ENCODE data around the gene PLPP4.
A peak's percentile ranks its signal among the peaks of the same experiment; 100 is the strongest.

Gene PLPP4

GRCh38 chr10:120456626-120457430, at the start of gene PLPP4:
PLPP4 (plus strand) TSS chr10:120457227; CDS start chr10:120457306, 79 bp downstream.
- no peak for DNase-seq (ENCODE audit: low spot score)

GRCh38 chr10:120409816-120410215, 47.2 kb upstream of the PLPP4 start:
- DNase-seq (ENCODE audit: low spot score), result no peak

- no peak for DNase-seq (ENCODE audit: low spot score)
Measured at GRCh38 chr10:120414946-120415345, 42.1 kb upstream of the PLPP4 start.

GRCh38 chr10:120415709-120416330, 41.2 kb upstream of the PLPP4 start:
- DNase-seq (ENCODE audit: low spot score), result no peak

GRCh38 chr10:120420421-120420820, 36.6 kb upstream of the PLPP4 start:
- DNase-seq (ENCODE audit: low spot score), result no peak

GRCh38 chr10:120421250-120421649, 35.8 kb upstream of the PLPP4 start:
- DNase-seq (ENCODE audit: low spot score), result no peak

GRCh38 chr10:120422457-120422856, 34.6 kb upstream of the PLPP4 start:
- no peak for DNase-seq (ENCODE audit: low spot score)

- peak; percentile 51 for DNase-seq (ENCODE audit: low spot score)
Measured at GRCh38 chr10:120423431-120424197, 33.4 kb upstream of the PLPP4 start.

- no peak for DNase-seq (ENCODE audit: low spot score)
Measured at GRCh38 chr10:120424198-120424464, 32.9 kb upstream of the PLPP4 start.

- no peak for DNase-seq (ENCODE audit: low spot score)
Measured at GRCh38 chr10:120426306-120426705, 30.7 kb upstream of the PLPP4 start.

GRCh38 chr10:120428754-120429153, 28.3 kb upstream of the PLPP4 start:
- no peak for DNase-seq (ENCODE audit: low spot score)

GRCh38 chr10:120429395-120429794, 27.6 kb upstream of the PLPP4 start:
- no peak for DNase-seq (ENCODE audit: low spot score)

- no peak for DNase-seq (ENCODE audit: low spot score)
Measured at GRCh38 chr10:120431251-120431651, 25.8 kb upstream of the PLPP4 start.

- no peak for DNase-seq (ENCODE audit: low spot score)
Measured at GRCh38 chr10:120432209-120432608, 24.8 kb upstream of the PLPP4 start.

GRCh38 chr10:120433141-120433540, 23.9 kb upstream of the PLPP4 start:
- DNase-seq (ENCODE audit: low spot score), result no peak

- no peak for DNase-seq (ENCODE audit: low spot score)
Measured at GRCh38 chr10:120436439-120437112, 20.5 kb upstream of the PLPP4 start.

GRCh38 chr10:120437541-120437940, 19.5 kb upstream of the PLPP4 start:
- no peak for DNase-seq (ENCODE audit: low spot score)

GRCh38 chr10:120451968-120452367, 5.1 kb upstream of the PLPP4 start:
- DNase-seq (ENCODE audit: low spot score), result no peak

GRCh38 chr10:120453319-120453718, 3.7 kb upstream of the PLPP4 start:
- DNase-seq (ENCODE audit: low spot score), result no peak

GRCh38 chr10:120453886-120454285, 3.1 kb upstream of the PLPP4 start:
- no peak for DNase-seq (ENCODE audit: low spot score)

GRCh38 chr10:120455004-120455403, 2.0 kb upstream of the PLPP4 start:
- no peak for DNase-seq (ENCODE audit: low spot score)

GRCh38 chr10:120455606-120456005, 1.4 kb upstream of the PLPP4 start:
- DNase-seq (ENCODE audit: low spot score), result no peak

Measured in HuH-7 (cell line).